GM21723 (cell line): ENCODE results near the gene BCAR1.
"Not testable (repeated sequence)": the region's sequence is repeated elsewhere in the genome, so short reads cannot be mapped to it uniquely, and the experiment has no call there.

Experiments
- ATAC-seq: cut with Tn5 transposase; IDR thresholded peaks from one replicate; pipeline ENCODE4 v1.9.1; 2021; ENCODE audit warnings: mild to moderate bottlenecking, moderate library complexity; ENCODE audit not compliant: unreplicated experiment

BCAR1 gene

GRCh38 chr16:75225678-75226515 lies 25.5 kb downstream of the BCAR1 start:
- ATAC-seq, result no peak

GRCh38 chr16:75225092-75225491 lies 26.3 kb downstream of the BCAR1 start:
- no peak for ATAC-seq

- ATAC-seq, result no peak
Observed at GRCh38 chr16:75224306-75225082, 26.9 kb downstream of the BCAR1 start.

- not testable (repeated sequence) for ATAC-seq
Observed at GRCh38 chr16:75223129-75223528, 28.3 kb downstream of the BCAR1 start.

GRCh38 chr16:75222271-75222783 lies 29.1 kb downstream of the BCAR1 start:
- no peak for ATAC-seq

GRCh38 chr16:75219838-75220237 lies 31.6 kb downstream of the BCAR1 start:
- no peak for ATAC-seq

- no peak for ATAC-seq
Observed at GRCh38 chr16:75219088-75219487, 32.3 kb downstream of the BCAR1 start.

GRCh38 chr16:75218256-75219076 lies 33.0 kb downstream of the BCAR1 start, which contains the start of gene CTRB1:
CTRB1 (plus strand) TSS chr16:75218988; CDS start chr16:75219008, 20 bp downstream.
- peak; percentile 84 for ATAC-seq

GRCh38 chr16:75217389-75217851 lies 34.0 kb downstream of the BCAR1 start:
- ATAC-seq, result no peak

GRCh38 chr16:75216576-75216975 lies 34.8 kb downstream of the BCAR1 start:
- ATAC-seq, result no peak

GRCh38 chr16:75216127-75216526 lies 35.3 kb downstream of the BCAR1 start:
- no peak for ATAC-seq

GRCh38 chr16:75211286-75211685 lies 40.1 kb downstream of the BCAR1 start:
- not testable (repeated sequence) for ATAC-seq

GRCh38 chr16:75209944-75210343 lies 41.5 kb downstream of the BCAR1 start:
- ATAC-seq, result no peak

GRCh38 chr16:75209514-75209913 lies 41.9 kb downstream of the BCAR1 start:
- not testable (repeated sequence) for ATAC-seq

GRCh38 chr16:75208861-75209505 lies 42.4 kb downstream of the BCAR1 start:
- no peak for ATAC-seq

- ATAC-seq, result no peak
Observed at GRCh38 chr16:75208242-75208825, 43.1 kb downstream of the BCAR1 start.

GRCh38 chr16:75207831-75208230 lies 43.6 kb downstream of the BCAR1 start:
- ATAC-seq, result no peak

- ATAC-seq, result no peak
Observed at GRCh38 chr16:75206749-75207451, 44.5 kb downstream of the BCAR1 start, which contains the start of gene CTRB2. CTRB2 (minus strand) TSS chr16:75207161; CDS start chr16:75207141, 20 bp downstream.
